SK-N-SH (cell line): Measurements from ENCODE around the gene TNFRSF4. TPM values are rescaled to one million over a fixed set of nuclear protein-coding genes. Genes with fewer than 3 reads are reported as not detected.

ENCODE experiments used
- CTCF ChIA-PET: fragments of 300-600, 350-600 bp; formaldehyde crosslinking; extraction: SDS; loops from one replicate; lab custom pipeline; 2021; lab: Yijun Ruan, JAX
- POLR2A ChIA-PET: fragments of 350-600 bp; sonication (Branson Sonifier 250); formaldehyde crosslinking; extraction: SDS; loops from one replicate; lab custom pipeline; 2020; ENCODE audit warnings: antibody characterized with exemption, inconsistent platforms; lab: Yijun Ruan, JAX
- DNase-seq: peaks from one replicate; pipeline ENCODE4 v3.0.0; 2012
- H2AFZ ChIP-seq: fragments of 200-600 bp; sonication (generic); 2 replicates; pipeline ENCODE4 v1.8.1; 2016; ENCODE audit warnings: antibody characterized with exemption, mild to moderate bottlenecking, low read depth
- H3F3A ChIP-seq: fragments of 200-600 bp; sonication (generic); replicated peaks from 2 replicates; pipeline ENCODE3; 2016; ENCODE audit warnings: antibody characterized with exemption, mild to moderate bottlenecking; ENCODE audit not compliant: insufficient read depth
- H3K27ac ChIP-seq, 2 experiments: fragments of 200-500 bp in 1 of 2; fragments of 200-600 bp in 1 of 2; sonication (Bioruptor generic) in 1 of 2; sonication (generic), shearing (Covaris generic) in 1 of 2; 2 replicates each; pipeline versions ENCODE4 v1.5.1 to v1.6.1; 2014 to 2016; ENCODE audit warnings: low read depth in 2 of 2, inconsistent platforms in 1 of 2, low read length in 1 of 2, mild to moderate bottlenecking in 1 of 2, mixed read lengths in 1 of 2
- H3K27me3 ChIP-seq: fragments of 200-600 bp; sonication (generic), shearing (Covaris generic); 2 replicates; pipeline ENCODE4 v1.6.1; 2016; ENCODE audit warnings: mixed run types; ENCODE audit not compliant: insufficient read depth
- H3K36me3 ChIP-seq, 2 experiments: fragments of 200-500 bp in 1 of 2; fragments of 200-600 bp in 1 of 2; sonication (Bioruptor generic) in 1 of 2; sonication (generic) in 1 of 2; replicated peaks in 1 of 2; 2 replicates each; pipeline versions ENCODE3 to v1.5.1; 2014 to 2016; ENCODE audit warnings: low read length in 1 of 2, mild to moderate bottlenecking in 1 of 2; ENCODE audit not compliant: insufficient read depth in 2 of 2, control insufficient read depth in 1 of 2
- H3K4me1 ChIP-seq, 2 experiments: fragments of 200-500 bp in 1 of 2; fragments of 200-600 bp in 1 of 2; sonication (Bioruptor generic) in 1 of 2; sonication (generic), shearing (Covaris generic) in 1 of 2; 2 replicates each; pipeline versions ENCODE4 v1.5.1 to v1.6.1; 2014 to 2016; ENCODE audit warnings: low read depth in 1 of 2, low read length in 1 of 2, mixed run types in 1 of 2; ENCODE audit not compliant: insufficient read depth in 2 of 2, control insufficient read depth in 1 of 2
- H3K4me2 ChIP-seq: fragments of 200-600 bp; sonication (generic), shearing (Covaris generic); 2 replicates; pipeline ENCODE4 v1.6.1; 2017; ENCODE audit warnings: mixed run types
- H3K4me3 ChIP-seq, 2 experiments: fragments of 200-500 bp in 1 of 2; fragments of 200-600 bp in 1 of 2; sonication (Bioruptor generic) in 1 of 2; sonication (generic), shearing (Covaris generic) in 1 of 2; 2 replicates each; pipeline versions ENCODE4 v1.5.1 to v1.8.1; 2014 to 2016; ENCODE audit warnings: low read depth in 2 of 2, inconsistent platforms in 1 of 2, low read length in 1 of 2, mild to moderate bottlenecking in 1 of 2, mixed read lengths in 1 of 2, moderate library complexity in 1 of 2
- H3K79me2 ChIP-seq: fragments of 200-600 bp; sonication (generic); 2 replicates; pipeline ENCODE4 v1.8.1; 2017; ENCODE audit warnings: mild to moderate bottlenecking; ENCODE audit not compliant: insufficient read depth
- H3K9ac ChIP-seq: fragments of 200-600 bp; sonication (generic); 2 replicates; pipeline ENCODE4 v1.6.1; 2017; ENCODE audit warnings: mixed run types
- H3K9me2 ChIP-seq: fragments of 200-600 bp; sonication (generic); 2 replicates; pipeline ENCODE4 v1.6.1; 2017; ENCODE audit warnings: mixed run types
- H3K9me3 ChIP-seq: fragments of 200-600 bp; sonication (generic); 2 replicates; pipeline ENCODE4 v1.6.1; 2017; ENCODE audit warnings: mixed run types, mild to moderate bottlenecking, moderate library complexity
- H4K20me1 ChIP-seq: fragments of 200-600 bp; sonication (generic); 2 replicates; pipeline ENCODE4 v1.6.1; 2017; ENCODE audit warnings: mild to moderate bottlenecking, mixed run types; ENCODE audit not compliant: insufficient read depth
- CHD2 ChIP-seq: fragments of 150-350 bp; IDR thresholded peaks from 2 replicates; pipeline ENCODE4 v1.6.1; 2018; ENCODE audit warnings: low read length; ENCODE audit not compliant: partially characterized antibody
- CTCF ChIP-seq: fragments of 200-600 bp; sonication (generic); IDR thresholded peaks from 2 replicates; pipeline ENCODE4 v1.6.1; 2017; ENCODE audit warnings: antibody characterized with exemption, mild to moderate bottlenecking, moderate library complexity
- ELF1 ChIP-seq: IDR thresholded peaks from 2 replicates; pipeline ENCODE4 v1.4.0; 2012
- FOSL2 ChIP-seq: IDR thresholded peaks from 2 replicates; pipeline ENCODE4 v1.4.0; 2012; ENCODE audit warnings: low read depth, mild to moderate bottlenecking, moderate library complexity, borderline replicate concordance
- FOXM1 ChIP-seq: IDR thresholded peaks from 2 replicates; pipeline ENCODE4 v1.4.0; 2012; ENCODE audit warnings: low read depth, mild to moderate bottlenecking
- MEF2A ChIP-seq: IDR thresholded peaks from 2 replicates; pipeline ENCODE4 v1.4.0; 2012; ENCODE audit warnings: low read depth, borderline replicate concordance
- NRF1 ChIP-seq: IDR thresholded peaks from 2 replicates; pipeline ENCODE4 v1.6.1; 2012; ENCODE audit warnings: low read depth, mild to moderate bottlenecking, low read length
- REST ChIP-seq: IDR thresholded peaks from 2 replicates; pipeline ENCODE4 v1.6.1; 2012; ENCODE audit warnings: mild to moderate bottlenecking, low read depth, low read length, moderate library complexity
- RFX5 ChIP-seq: IDR thresholded peaks from 2 replicates; pipeline ENCODE4 v1.6.1; 2012; ENCODE audit warnings: mild to moderate bottlenecking, improper control_type of control experiment, low read length
- RXRA ChIP-seq: IDR thresholded peaks from 2 replicates; pipeline ENCODE4 v1.4.0; 2012; ENCODE audit warnings: low read depth, mild to moderate bottlenecking, borderline replicate concordance
- SIN3A ChIP-seq: IDR thresholded peaks from 2 replicates; pipeline ENCODE4 v1.6.1; 2012; ENCODE audit warnings: low read depth, mild to moderate bottlenecking, low read length, moderate library complexity, borderline replicate concordance
- TEAD4 ChIP-seq: IDR thresholded peaks from 2 replicates; pipeline ENCODE4 v1.4.0; 2012; ENCODE audit warnings: mild to moderate bottlenecking, borderline replicate concordance; ENCODE audit not compliant: insufficient read depth
- USF1 ChIP-seq: IDR thresholded peaks from 2 replicates; pipeline ENCODE4 v1.4.0; 2012; ENCODE audit warnings: low read depth, borderline replicate concordance
- USF2 ChIP-seq: fragments of 150-350 bp; IDR thresholded peaks from 2 replicates; pipeline ENCODE4 v1.6.1; 2017; ENCODE audit warnings: antibody characterized with exemption, low read length, low read depth, borderline replicate concordance
- WGBS: methylation state at CpG from one replicate; pipeline ENCODE4 v1.1.6; 2017; ENCODE audit warnings: low lambda C conversion rate; 5-methylcytosine and 5-hydroxymethylcytosine counted together
- polyA plus RNA-seq, 3 experiments: library from polyadenylated mRNA; depleted of rRNA; stranded (reverse); fragments of >200 nt; gene quantifications; 2 replicates each; pipeline ENCODE4 v1.2.3, GENCODE V29; 2012

The TNFRSF4 gene
- polyA plus RNA-seq, 1 of the 3 experiments (the other 2 are of a cell fraction): not detected

GRCh38 chr1:1225238-1225845, 11.4 kb upstream of the TNFRSF4 start:
- H3K27me3 ChIP-seq: no peaks in the 10 kb centered on the region
- no peaks in the 10 kb centered on the region for H3F3A ChIP-seq
- H3K9me2 ChIP-seq: no peaks in the 10 kb centered on the region
- peaks cover 38% of the 10 kb centered on the region for H3K79me2 ChIP-seq
- no peak overlapping the region for H3K4me2 ChIP-seq
- no peak overlapping the region for H3K4me3 ChIP-seq
- H2AFZ ChIP-seq: no peak overlapping the region
- no peak for DNase-seq
- H3K27ac ChIP-seq: no peak overlapping the region
- H3K36me3 ChIP-seq: peaks cover 0 to 44% of the 10 kb centered on the region in 2 experiments
- POLR2A ChIA-PET: no interaction called here
- H3K4me1 ChIP-seq: peaks cover 0 to 5% of the 10 kb centered on the region in 2 experiments; a peak in 1 of 4 replicates
- WGBS: 98% methylated on average over 16 of the region's 34 CpGs
- CTCF ChIA-PET: interaction anchor here (1.2 to 7.4 kb wide), 2 partner anchors 103 to 242 kb away, joined by 3 to 37 read pairs; no protein-coding TSS in a partner anchor
- no peak overlapping the region for H3K9ac ChIP-seq
- no peak for TF ChIP-seq TEAD4
- TF ChIP-seq SIN3A: no peak
- no peak for TF ChIP-seq MEF2A
- no peak for TF ChIP-seq CTCF
- no peak for TF ChIP-seq USF1
- no peak for TF ChIP-seq USF2
- TF ChIP-seq REST: no peak
- no peak for TF ChIP-seq NRF1
- TF ChIP-seq RFX5: no peak
- no peak for TF ChIP-seq RXRA
- TF ChIP-seq ELF1: no peak
- no peak for TF ChIP-seq CHD2
- TF ChIP-seq FOXM1: no peak
- no peak for TF ChIP-seq FOSL2
- H3K9me3 ChIP-seq: no peaks in the 10 kb centered on the region
- peaks cover 13% of the 10 kb centered on the region; the same call in 1 of the 2 replicates for H4K20me1 ChIP-seq
